MCF 10A (cell line): ENCODE data around the gene HK1. TPM values are rescaled to one million over a fixed set of nuclear protein-coding genes. Genes with fewer than 3 reads are reported as not detected.
"Not testable (repeated sequence)": the region's sequence is repeated elsewhere in the genome, so short reads cannot be mapped to it uniquely, and the experiment has no call there.

Source experiments
- BruUV-seq: library from RNA; stranded (reverse); fragments of 400-500 nt; replicated peaks from 2 replicates; lab custom pipeline; 2021; lab: Mats Ljungman, UMichigan
- CTCF ChIA-PET: fragments of 300-600 bp; sonication (Branson Sonifier 250); formaldehyde crosslinking; extraction: SDS; loops from one replicate; lab custom pipeline; 2021; ENCODE audit warnings: antibody characterized with exemption, inconsistent platforms; lab: Yijun Ruan, JAX
- POLR2A ChIA-PET: fragments of 300-600, 350-650 bp; sonication (Branson Sonifier 250); formaldehyde crosslinking; extraction: SDS; loops from one replicate; lab custom pipeline; 2020; ENCODE audit warnings: antibody characterized with exemption, inconsistent platforms; lab: Yijun Ruan, JAX
- DNase-seq: peaks from one replicate; pipeline ENCODE4 v3.0.0-alpha.2; 2018; ENCODE audit not compliant: unreplicated experiment
- H3K27ac Mint-ChIP-seq: one replicate; pipeline ENCODE4 v1.8.0; 2022; ENCODE audit warnings: mild to moderate bottlenecking, low read depth, mixed read lengths; ENCODE audit not compliant: unreplicated experiment
- H3K27me3 Mint-ChIP-seq: one replicate; pipeline ENCODE4 v1.8.0; 2022; ENCODE audit warnings: mixed read lengths; ENCODE audit not compliant: insufficient read depth, unreplicated experiment
- H3K36me3 Mint-ChIP-seq: one replicate; pipeline ENCODE4 v1.8.0; 2022; ENCODE audit warnings: mild to moderate bottlenecking, moderate library complexity, mixed read lengths; ENCODE audit not compliant: insufficient read depth, unreplicated experiment
- H3K4me1 Mint-ChIP-seq: one replicate; pipeline ENCODE4 v1.8.0; 2022; ENCODE audit warnings: mixed read lengths; ENCODE audit not compliant: insufficient read depth, unreplicated experiment
- H3K4me3 Mint-ChIP-seq: one replicate; pipeline ENCODE4 v1.8.0; 2022; ENCODE audit warnings: mild to moderate bottlenecking, moderate library complexity, mixed read lengths; ENCODE audit not compliant: unreplicated experiment
- H3K9me3 Mint-ChIP-seq: one replicate; pipeline ENCODE4 v1.8.0; 2022; ENCODE audit warnings: mixed read lengths; ENCODE audit not compliant: unreplicated experiment
- CTCF ChIP-seq: fragments of 200-600 bp; IDR thresholded peaks from one replicate; pipeline ENCODE4 v1.8.0; 2022; ENCODE audit warnings: antibody characterized with exemption, mild to moderate bottlenecking; ENCODE audit not compliant: unreplicated experiment
- intact Hi-C: fragments of 100-400 bp; cut with micrococcal nuclease; formaldehyde crosslinking; loops from 2 replicates; pipeline ENCODE4 v1.14.1; 2022
- total RNA-seq: library from RNA; stranded (reverse); gene quantifications from 2 replicates; pipeline ENCODE4 v1.2.3, GENCODE V29; 2022

HK1 gene
- total RNA-seq, 1 experiment from 2014 or later, result 134 TPM

- TF ChIP-seq CTCF, result no peak
- Mint-ChIP-seq H3K9me3 (no peaks in the 10 kb centered on the region), H3K4me1 (peaks cover 6% of the 10 kb centered on the region), H3K27ac (no peak overlapping the region), H3K4me3 (no peak overlapping the region), H3K36me3 (no peaks in the 10 kb centered on the region), H3K27me3 (no peaks in the 10 kb centered on the region)
- ChIA-PET CTCF (interaction anchor here (1.5 kb wide), 1 partner anchor 51 kb away, joined by 3 read pairs; no protein-coding TSS in a partner anchor), POLR2A (interaction anchor here (0.7 to 2.1 kb wide), 5 partner anchors 10 to 34 kb away, joined by 3 to 7 read pairs (median 3); no protein-coding TSS in a partner anchor)
- intact Hi-C loops, result no loop called here
- DNase-seq, result peak; percentile 35
- BruUV-seq, result no TSS peak
Observed at GRCh38 chr10:69303632-69304051, 25.3 kb downstream of the HK1 start.

GRCh38 chr10:69306421-69306820 lies 28.1 kb downstream of the HK1 start:
- peaks cover 6% of the 10 kb centered on the region for H3K4me1 Mint-ChIP-seq
- H3K27ac Mint-ChIP-seq, result no peak overlapping the region
- intact Hi-C loops, result no loop called here
- H3K36me3 Mint-ChIP-seq, result no peaks in the 10 kb centered on the region
- BruUV-seq, result no TSS peak
- H3K9me3 Mint-ChIP-seq, result no peaks in the 10 kb centered on the region
- CTCF ChIA-PET, result interaction anchor here (0.7 kb wide), 1 partner anchor 15 kb away, joined by 3 read pairs; no protein-coding TSS in a partner anchor
- POLR2A ChIA-PET, result interaction anchor here (1.0 kb wide), 2 partner anchors 12 to 31 kb away, joined by 3 read pairs; no protein-coding TSS in a partner anchor
- H3K27me3 Mint-ChIP-seq, result no peaks in the 10 kb centered on the region
- TF ChIP-seq CTCF, result no peak
- no peak for DNase-seq
- no peak overlapping the region for H3K4me3 Mint-ChIP-seq

- DNase-seq, result no peak
- Mint-ChIP-seq H3K36me3 (no peaks in the 10 kb centered on the region), H3K4me3 (no peak overlapping the region), H3K4me1 (peaks cover 6% of the 10 kb centered on the region), H3K27ac (no peak overlapping the region), H3K27me3 (no peaks in the 10 kb centered on the region), H3K9me3 (no peaks in the 10 kb centered on the region)
- no peak for TF ChIP-seq CTCF
- CTCF ChIA-PET, result no interaction called here
- POLR2A ChIA-PET, result no interaction called here
- no TSS peak for BruUV-seq
- intact Hi-C loops, result no loop called here
Observed at GRCh38 chr10:69307434-69307833, 29.1 kb downstream of the HK1 start.

GRCh38 chr10:69308304-69308703 lies 30.0 kb downstream of the HK1 start:
- intact Hi-C loops, H3K4me1 Mint-ChIP-seq, H3K27ac Mint-ChIP-seq, BruUV-seq, H3K4me3 Mint-ChIP-seq, H3K9me3 Mint-ChIP-seq, CTCF ChIA-PET, DNase-seq, POLR2A ChIA-PET, H3K27me3 Mint-ChIP-seq, H3K36me3 Mint-ChIP-seq: not testable (repeated sequence)
